ENCODE results near the gene SLC26A8.
"Not testable (repeated sequence)": the region's sequence is repeated elsewhere in the genome, so short reads cannot be mapped to it uniquely, and the experiment has no call there.

Gene SLC26A8

GRCh38 chr6:36025932-36026327, 1.5 kb upstream of the SLC26A8 start:
- in situ Hi-C loops (cut with MboI; ENCODE audit: low pct_unique_long_range_greater_than_20kb, low sequenced_read_pairs): no loop called here
- DNase-seq: no peak

GRCh38 chr6:36025260-36025931, 955 bp upstream of the SLC26A8 start:
- DNase-seq: no peak
- in situ Hi-C loops (cut with MboI; ENCODE audit: low pct_unique_long_range_greater_than_20kb, low sequenced_read_pairs): no loop called here

- in situ Hi-C loops (cut with MboI; ENCODE audit: low pct_unique_long_range_greater_than_20kb, low sequenced_read_pairs): no loop called here
- peak; percentile 19 for DNase-seq
These were observed 4.3 kb downstream of the SLC26A8 start for GRCh38 chr6:36020154-36020553.

GRCh38 chr6:36019167-36019566, 5.3 kb downstream of the SLC26A8 start:
- in situ Hi-C loops (cut with MboI; ENCODE audit: low pct_unique_long_range_greater_than_20kb, low sequenced_read_pairs): no loop called here
- DNase-seq: peak; percentile 62

GRCh38 chr6:36018339-36018738, 6.1 kb downstream of the SLC26A8 start:
- in situ Hi-C loops (cut with MboI; ENCODE audit: low pct_unique_long_range_greater_than_20kb, low sequenced_read_pairs): no loop called here
- no peak for DNase-seq

GRCh38 chr6:36015666-36016065, 8.8 kb downstream of the SLC26A8 start:
- DNase-seq: no peak
- in situ Hi-C loops (cut with MboI; ENCODE audit: low pct_unique_long_range_greater_than_20kb, low sequenced_read_pairs): no loop called here

GRCh38 chr6:36000451-36000850, 24.0 kb downstream of the SLC26A8 start:
- in situ Hi-C loops (cut with MboI; ENCODE audit: low pct_unique_long_range_greater_than_20kb, low sequenced_read_pairs): no loop called here
- DNase-seq: no peak

GRCh38 chr6:35993150-35993549, 31.3 kb downstream of the SLC26A8 start:
- in situ Hi-C loops (cut with MboI; ENCODE audit: low pct_unique_long_range_greater_than_20kb, low sequenced_read_pairs): no loop called here
- no peak for DNase-seq

- in situ Hi-C loops (cut with MboI; ENCODE audit: low pct_unique_long_range_greater_than_20kb, low sequenced_read_pairs); DNase-seq: not testable (repeated sequence)
These were observed 36.4 kb downstream of the SLC26A8 start for GRCh38 chr6:35988047-35988446.

- no peak for DNase-seq
- in situ Hi-C loops (cut with MboI; ENCODE audit: low pct_unique_long_range_greater_than_20kb, low sequenced_read_pairs): no loop called here
These were observed 39.7 kb downstream of the SLC26A8 start for GRCh38 chr6:35984701-35985100.

GRCh38 chr6:35980991-35981645, 43.3 kb downstream of the SLC26A8 start:
- no peak for DNase-seq
- in situ Hi-C loops (cut with MboI; ENCODE audit: low pct_unique_long_range_greater_than_20kb, low sequenced_read_pairs): no loop called here

GRCh38 chr6:35980126-35980525, 44.3 kb downstream of the SLC26A8 start:
- DNase-seq; in situ Hi-C loops (cut with MboI; ENCODE audit: low pct_unique_long_range_greater_than_20kb, low sequenced_read_pairs): not testable (repeated sequence)

GRCh38 chr6:35977308-35977707, 47.1 kb downstream of the SLC26A8 start:
- in situ Hi-C loops (cut with MboI; ENCODE audit: low pct_unique_long_range_greater_than_20kb, low sequenced_read_pairs): no loop called here
- DNase-seq: no peak

GRCh38 chr6:35973670-35974222, 50.7 kb downstream of the SLC26A8 start:
- DNase-seq: no peak
- in situ Hi-C loops (cut with MboI; ENCODE audit: low pct_unique_long_range_greater_than_20kb, low sequenced_read_pairs): no loop called here

- no peak for DNase-seq
- in situ Hi-C loops (cut with MboI; ENCODE audit: low pct_unique_long_range_greater_than_20kb, low sequenced_read_pairs): no loop called here
These were observed 51.7 kb downstream of the SLC26A8 start for GRCh38 chr6:35972471-35973367.

GRCh38 chr6:35970181-35970580, 54.3 kb downstream of the SLC26A8 start:
- in situ Hi-C loops (cut with MboI; ENCODE audit: low pct_unique_long_range_greater_than_20kb, low sequenced_read_pairs): no loop called here

GRCh38 chr6:35969646-35970045, 54.8 kb downstream of the SLC26A8 start:
- in situ Hi-C loops (cut with MboI; ENCODE audit: low pct_unique_long_range_greater_than_20kb, low sequenced_read_pairs): no loop called here
- no peak for DNase-seq

More at GRCh38 chr6:35970181-35970580, 54.3 kb downstream of the SLC26A8 start:
- DNase-seq: no peak

- no peak for DNase-seq
- in situ Hi-C loops (cut with MboI; ENCODE audit: low pct_unique_long_range_greater_than_20kb, low sequenced_read_pairs): no loop called here
These were observed 55.6 kb downstream of the SLC26A8 start for GRCh38 chr6:35968821-35969220.

GRCh38 chr6:35967076-35967774, 57.2 kb downstream of the SLC26A8 start:
- in situ Hi-C loops (cut with MboI; ENCODE audit: low pct_unique_long_range_greater_than_20kb, low sequenced_read_pairs): no loop called here
- DNase-seq: no peak

Data from KBM-7 (cell line).